HG02981 (cell line): ENCODE data around the gene CCNQ.

Experiments used
- ATAC-seq: cut with Tn5 transposase; IDR thresholded peaks from one replicate; pipeline ENCODE4 v1.9.1; 2021; ENCODE audit warnings: mild to moderate bottlenecking, moderate library complexity; ENCODE audit not compliant: unreplicated experiment

The CCNQ gene

DNA sequence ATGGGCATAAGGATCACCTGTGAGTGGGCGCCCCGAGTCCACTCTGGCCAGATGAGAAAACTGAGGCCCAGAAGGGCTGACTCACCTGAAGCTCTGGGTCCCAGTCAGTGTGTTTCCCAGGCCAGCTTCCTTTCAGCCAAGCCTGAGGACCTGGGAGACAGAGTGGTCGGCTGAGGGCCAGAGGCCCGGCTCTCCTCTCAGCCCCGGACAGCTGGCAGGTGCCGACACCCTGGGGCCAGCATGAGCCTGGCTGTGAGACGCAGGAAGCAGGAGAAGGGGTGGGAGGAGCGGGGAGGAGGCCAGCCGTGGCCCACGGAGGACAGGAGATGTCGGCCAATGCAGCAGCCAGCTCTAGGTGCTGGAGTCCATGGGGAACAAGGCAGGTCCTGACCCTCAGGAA, 52.6 kb downstream of the CCNQ start:
- no peak for ATAC-seq

DNA sequence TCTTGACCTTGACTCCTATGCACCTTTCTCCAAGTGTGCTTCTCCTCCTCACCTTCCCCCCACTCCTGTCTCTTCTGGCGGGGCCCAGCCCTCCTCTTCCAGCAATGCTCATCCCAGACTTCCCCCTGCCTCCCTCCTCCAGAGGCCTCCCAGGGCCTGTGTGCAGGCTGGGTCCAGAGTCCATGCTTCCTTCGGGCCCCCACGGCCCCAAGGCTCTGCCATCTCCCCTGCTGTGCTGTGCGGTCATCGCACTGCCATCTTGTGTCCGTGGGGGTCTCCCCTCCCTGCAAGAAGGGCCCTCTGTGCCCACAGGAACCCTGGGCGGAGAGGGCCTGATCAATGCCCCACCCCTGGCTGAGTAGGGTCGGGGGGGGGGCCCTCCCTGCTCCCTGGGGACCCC, 54.2 kb downstream of the CCNQ start:
- no peak for ATAC-seq

DNA sequence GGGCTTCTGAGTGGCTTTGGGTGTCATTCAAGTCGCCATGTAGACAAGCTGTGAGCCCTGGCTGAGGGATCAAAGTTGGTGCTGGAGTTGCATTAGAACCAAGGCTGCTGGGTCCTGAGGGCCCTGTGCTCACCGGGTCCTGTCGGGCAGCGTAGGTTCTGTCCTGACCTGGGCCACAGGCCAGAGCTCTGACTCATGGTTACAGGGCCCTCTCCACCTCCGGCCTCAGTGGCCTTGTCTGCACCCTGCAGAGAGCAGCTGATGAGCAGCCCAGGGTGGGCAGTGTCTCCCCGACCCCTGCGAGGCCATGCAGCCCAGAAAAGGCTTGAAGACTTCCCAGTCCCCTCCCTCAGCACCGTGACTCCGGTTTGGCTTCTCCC, 59.0 kb downstream of the CCNQ start:
- ATAC-seq, result no peak

DNA sequence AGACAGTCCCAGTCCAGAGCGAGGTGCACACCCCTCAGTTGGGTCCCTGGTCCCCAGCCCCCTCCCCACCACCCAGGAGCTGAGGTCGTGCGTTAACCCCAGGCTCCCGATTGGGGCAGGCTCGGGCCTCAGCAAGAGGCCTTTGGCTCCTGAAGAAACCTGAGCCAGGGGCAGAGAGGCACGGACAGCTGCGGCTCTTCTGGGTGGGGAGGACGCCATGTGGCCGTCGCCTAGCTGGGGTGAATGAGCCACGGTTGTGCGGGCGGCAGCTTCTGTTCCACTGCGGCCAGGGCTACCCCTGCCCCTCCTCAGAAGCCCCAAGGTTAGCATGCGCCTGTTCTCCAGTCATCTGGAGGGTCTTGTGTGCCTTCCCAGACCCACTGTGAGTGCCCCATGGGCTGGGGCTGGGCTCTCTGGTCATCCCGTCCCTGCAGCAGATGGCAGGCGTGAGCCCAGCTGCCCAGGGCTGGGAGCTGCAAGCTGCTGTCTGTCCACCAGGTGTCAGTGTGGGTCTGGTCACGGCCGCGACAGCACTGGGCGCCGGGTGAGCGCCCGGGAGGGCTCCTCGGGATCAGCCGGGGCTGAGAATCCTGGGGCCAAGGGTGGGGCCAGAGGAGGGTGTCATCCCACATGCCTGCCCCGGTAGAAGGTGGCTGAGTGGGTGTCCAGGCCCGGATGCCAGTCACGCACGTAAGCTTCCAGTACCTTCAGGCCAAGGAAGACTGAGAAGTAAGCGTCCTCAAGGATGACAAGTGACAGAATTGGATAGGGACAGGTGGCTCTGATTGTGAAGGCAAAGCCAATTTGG, 59.6 kb downstream of the CCNQ start:
- ATAC-seq, result peak; percentile 60

DNA sequence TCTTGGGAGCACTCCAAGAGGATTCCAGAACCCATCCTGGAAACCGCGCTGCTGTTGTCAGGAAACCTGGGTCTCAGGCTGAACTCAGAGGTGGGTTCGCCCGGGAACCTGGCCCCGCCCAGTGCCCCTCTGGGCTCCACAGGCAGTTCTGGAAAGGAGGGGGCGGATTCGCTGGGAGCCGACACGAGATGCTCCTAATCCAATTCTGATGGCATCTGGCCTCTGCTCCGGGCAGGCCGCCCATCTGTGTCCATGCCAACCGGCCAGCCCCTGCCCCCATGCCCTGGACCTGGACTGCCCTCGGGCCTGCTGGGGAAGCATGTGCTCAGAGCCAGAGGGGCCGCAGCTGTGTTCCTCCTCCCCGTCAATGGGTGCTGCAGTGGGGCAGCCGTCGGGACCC, 60.5 kb downstream of the CCNQ start:
- no peak for ATAC-seq
